Osteoblast (primary cell): ENCODE results near the gene APOOL. TPM values are rescaled to one million over a fixed set of nuclear protein-coding genes. Genes with fewer than 3 reads are reported as not detected.

Experiments used
- DNase-seq: peaks from one replicate; pipeline ENCODE4 v3.0.0; 2011; ENCODE audit warnings: low spot score, mixed read lengths; ENCODE audit not compliant: insufficient read length; ENCODE audit errors: missing footprints
- H2AFZ ChIP-seq: 2 replicates; pipeline ENCODE4 v1.6.0; 2011; ENCODE audit warnings: mild to moderate bottlenecking, low read length
- H3K27ac ChIP-seq: 2 replicates; pipeline ENCODE4 v1.5.1; 2011; ENCODE audit warnings: mild to moderate bottlenecking, low read depth, low read length, moderate library complexity
- H3K27me3 ChIP-seq: 2 replicates; pipeline ENCODE4 v1.6.0; 2012; ENCODE audit warnings: mild to moderate bottlenecking, control low read depth, inconsistent platforms, low read length, moderate library complexity; ENCODE audit not compliant: insufficient read depth
- H3K36me3 ChIP-seq: 2 replicates; pipeline ENCODE4 v1.5.1; 2011; ENCODE audit warnings: mild to moderate bottlenecking, low read length, control low read depth, moderate library complexity; ENCODE audit not compliant: insufficient read depth
- H3K4me1 ChIP-seq: 2 replicates; pipeline ENCODE4 v1.5.1; 2011; ENCODE audit warnings: mild to moderate bottlenecking, low read length, control low read depth, moderate library complexity; ENCODE audit not compliant: insufficient read depth
- H3K4me2 ChIP-seq: 2 replicates; pipeline ENCODE4 v1.6.0; 2011; ENCODE audit warnings: mild to moderate bottlenecking, low read length; ENCODE audit not compliant: insufficient read depth
- H3K4me3 ChIP-seq: fragments of 200-600 bp; sonication (generic); 3 replicates; pipeline ENCODE4 v1.5.1; 2012; ENCODE audit warnings: mild to moderate bottlenecking, low read length, inconsistent platforms; ENCODE audit not compliant: insufficient read depth
- H3K79me2 ChIP-seq: 2 replicates; pipeline ENCODE4 v1.6.0; 2012; ENCODE audit warnings: mild to moderate bottlenecking, low read length, control low read depth, inconsistent platforms; ENCODE audit not compliant: insufficient read depth
- H3K9me3 ChIP-seq: 2 replicates; pipeline ENCODE4 v1.5.1; 2011; ENCODE audit warnings: low read depth, low read length, control low read depth
- H4K20me1 ChIP-seq: 2 replicates; pipeline ENCODE4 v1.6.0; 2012; ENCODE audit warnings: mild to moderate bottlenecking, low read length, control low read depth; ENCODE audit not compliant: insufficient read depth
- CTCF ChIP-seq: IDR thresholded peaks from 2 replicates; pipeline ENCODE4 v1.5.1; 2011; ENCODE audit warnings: mild to moderate bottlenecking, low read depth, low read length, moderate library complexity; ENCODE audit errors: extremely low read depth
- total RNA-seq: library from RNA; depleted of rRNA; stranded (reverse); fragments of >200 nt; gene quantifications from 2 replicates; pipeline ENCODE4 v1.2.3, GENCODE V29; 2012

The APOOL gene
- total RNA-seq, 1 donor: 10.5 TPM

DNA sequence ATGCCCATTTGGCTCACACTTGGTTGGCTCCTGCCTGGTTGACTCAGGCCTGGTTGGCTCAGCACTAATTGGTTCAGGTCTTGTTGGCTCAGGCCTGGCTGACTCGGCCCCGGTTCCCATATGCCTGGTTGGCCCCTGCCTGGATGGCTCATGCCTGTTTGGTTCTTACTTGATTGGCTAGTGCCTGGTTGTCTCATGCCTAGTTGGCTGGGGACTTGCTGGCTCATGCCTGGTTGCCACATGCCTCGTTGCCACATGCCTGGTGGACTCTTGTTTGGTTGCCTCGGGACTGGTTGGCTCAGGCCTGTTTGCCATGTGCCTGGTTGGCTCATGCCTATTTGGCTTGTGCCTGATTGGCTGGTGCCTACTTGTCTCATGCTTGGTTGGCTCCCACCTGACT lies 103.7 kb downstream of the APOOL start:
- no peak overlapping the region for H3K27ac ChIP-seq
- H4K20me1 ChIP-seq: no peaks in the 10 kb centered on the region
- no peak for DNase-seq
- H3K27me3 ChIP-seq: no peaks in the 10 kb centered on the region
- no peaks in the 10 kb centered on the region for H3K36me3 ChIP-seq
- H3K79me2 ChIP-seq: no peaks in the 10 kb centered on the region
- TF ChIP-seq CTCF: no peak
- H3K4me1 ChIP-seq: no peaks in the 10 kb centered on the region
- no peak overlapping the region for H3K4me3 ChIP-seq
- no peak overlapping the region for H3K4me2 ChIP-seq
- H3K9me3 ChIP-seq: no peaks in the 10 kb centered on the region
- no peak overlapping the region for H2AFZ ChIP-seq

DNA sequence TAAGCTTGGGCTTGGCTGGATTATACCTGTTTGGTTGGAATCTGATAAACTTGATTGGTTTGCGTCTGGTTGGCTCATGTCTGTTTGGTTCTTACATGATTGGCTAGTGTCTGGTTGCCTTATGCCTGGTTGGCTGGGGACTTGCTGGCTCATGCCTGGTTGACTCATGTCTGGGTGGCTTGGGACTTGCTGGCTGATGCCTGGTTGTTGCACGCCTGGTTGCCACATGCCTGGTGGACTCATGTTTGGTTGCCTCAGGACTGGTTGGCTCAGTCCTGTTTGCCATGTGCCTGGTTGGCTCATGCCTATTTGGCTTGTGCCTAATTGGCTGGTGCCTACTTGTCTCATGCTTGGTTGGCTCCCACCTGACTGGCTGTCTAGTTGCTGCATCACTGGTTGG lies 104.5 kb downstream of the APOOL start:
- Histone ChIP-seq H3K4me3 (no peak overlapping the region), H3K27ac (no peak overlapping the region), H3K4me1 (no peaks in the 10 kb centered on the region), H3K9me3 (no peaks in the 10 kb centered on the region), H3K79me2 (no peaks in the 10 kb centered on the region), H2AFZ (no peak overlapping the region), H3K36me3 (no peaks in the 10 kb centered on the region), H3K4me2 (no peak overlapping the region), H4K20me1 (no peaks in the 10 kb centered on the region), H3K27me3 (no peaks in the 10 kb centered on the region)
- no peak for TF ChIP-seq CTCF
- DNase-seq: no peak

DNA sequence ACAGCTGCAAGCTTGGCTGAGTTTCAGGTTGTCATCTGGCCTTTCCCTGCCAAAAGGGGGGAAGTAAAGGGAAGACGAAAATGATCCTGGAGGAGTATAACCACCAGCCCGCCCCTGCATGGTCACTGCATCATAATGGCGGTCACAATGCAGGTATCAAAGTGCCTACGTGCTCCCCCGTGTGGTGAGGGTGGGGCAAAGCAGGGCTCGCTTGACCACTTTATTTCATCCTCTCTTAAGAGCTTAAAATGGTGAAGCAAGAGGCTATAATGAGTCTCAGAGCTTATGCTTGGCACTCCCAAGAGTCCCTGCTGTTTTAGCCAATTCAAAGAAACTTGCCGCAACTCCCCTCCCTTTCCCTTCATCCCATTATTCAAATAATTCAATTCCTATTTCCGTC lies 105.6 kb downstream of the APOOL start:
- Histone ChIP-seq H4K20me1 (no peaks in the 10 kb centered on the region), H3K4me1 (no peaks in the 10 kb centered on the region), H3K27ac (no peak overlapping the region), H2AFZ (no peak overlapping the region), H3K4me2 (no peak overlapping the region), H3K4me3 (no peak overlapping the region), H3K9me3 (no peaks in the 10 kb centered on the region), H3K79me2 (no peaks in the 10 kb centered on the region), H3K36me3 (no peaks in the 10 kb centered on the region), H3K27me3 (no peaks in the 10 kb centered on the region)
- peak; percentile 69 for DNase-seq
- peak; percentile 44 for TF ChIP-seq CTCF

GRCh38 chrX:85111347-85111746 lies 107.7 kb downstream of the APOOL start:
- Histone ChIP-seq H2AFZ (no peak overlapping the region), H4K20me1 (no peaks in the 10 kb centered on the region), H3K4me3 (no peak overlapping the region), H3K79me2 (no peaks in the 10 kb centered on the region), H3K36me3 (no peaks in the 10 kb centered on the region), H3K27me3 (no peaks in the 10 kb centered on the region), H3K4me2 (no peak overlapping the region), H3K27ac (no peak overlapping the region), H3K9me3 (no peaks in the 10 kb centered on the region), H3K4me1 (no peaks in the 10 kb centered on the region)
- TF ChIP-seq CTCF: peak; percentile 82
- DNase-seq: peak; percentile 52
